ENCODE measurements around the gene SECTM1.
"Not testable (repeated sequence)": the region's sequence is repeated elsewhere in the genome, so short reads cannot be mapped to it uniquely, and the experiment has no call there.

Gene SECTM1

GRCh38 chr17:82333279-82334171 is at the start of gene SECTM1:
Gene SECTM1, minus strand, starts transcription at chr17:82333766. Its CDS starts 6,526 bp downstream, at chr17:82327240.
- in situ Hi-C loops (cut with MboI; ENCODE audit: low sequenced_read_pairs): no loop called here

GRCh38 chr17:82382933-82383255 is 49.3 kb upstream of the SECTM1 start:
- in situ Hi-C loops (cut with MboI; ENCODE audit: low sequenced_read_pairs): no loop called here

- in situ Hi-C loops (cut with MboI; ENCODE audit: low sequenced_read_pairs): not testable (repeated sequence)
Measured at GRCh38 chr17:82382220-82382932, 48.8 kb upstream of the SECTM1 start.

GRCh38 chr17:82381703-82382009 is 48.1 kb upstream of the SECTM1 start:
- in situ Hi-C loops (cut with MboI; ENCODE audit: low sequenced_read_pairs): not testable (repeated sequence)

- in situ Hi-C loops (cut with MboI; ENCODE audit: low sequenced_read_pairs): no loop called here
Measured at GRCh38 chr17:82380860-82381702, 47.5 kb upstream of the SECTM1 start.

GRCh38 chr17:82378741-82379021 is 45.1 kb upstream of the SECTM1 start:
- in situ Hi-C loops (cut with MboI; ENCODE audit: low sequenced_read_pairs): no loop called here

- in situ Hi-C loops (cut with MboI; ENCODE audit: low sequenced_read_pairs): no loop called here
Measured at GRCh38 chr17:82377924-82378740, 44.6 kb upstream of the SECTM1 start.

- in situ Hi-C loops (cut with MboI; ENCODE audit: low sequenced_read_pairs): not testable (repeated sequence)
Measured at GRCh38 chr17:82377294-82377693, 43.7 kb upstream of the SECTM1 start.

GRCh38 chr17:82376042-82376730 is 42.6 kb upstream of the SECTM1 start:
- in situ Hi-C loops (cut with MboI; ENCODE audit: low sequenced_read_pairs): no loop called here

- in situ Hi-C loops (cut with MboI; ENCODE audit: low sequenced_read_pairs): no loop called here
Measured at GRCh38 chr17:82375359-82376041, 41.9 kb upstream of the SECTM1 start.

GRCh38 chr17:82374626-82375331 is 41.2 kb upstream of the SECTM1 start:
- in situ Hi-C loops (cut with MboI; ENCODE audit: low sequenced_read_pairs): no loop called here

GRCh38 chr17:82373731-82374625 is 40.4 kb upstream of the SECTM1 start:
- in situ Hi-C loops (cut with MboI; ENCODE audit: low sequenced_read_pairs): no loop called here

GRCh38 chr17:82373072-82373452 is 39.5 kb upstream of the SECTM1 start:
- in situ Hi-C loops (cut with MboI; ENCODE audit: low sequenced_read_pairs): not testable (repeated sequence)

GRCh38 chr17:82372249-82373071 is 38.9 kb upstream of the SECTM1 start:
- in situ Hi-C loops (cut with MboI; ENCODE audit: low sequenced_read_pairs): no loop called here

- in situ Hi-C loops (cut with MboI; ENCODE audit: low sequenced_read_pairs): no loop called here
Measured at GRCh38 chr17:82371333-82372248, 38.0 kb upstream of the SECTM1 start, which contains the start of gene UTS2R. Gene UTS2R, plus strand, starts transcription at chr17:82371765. Its CDS starts 2,560 bp downstream, at chr17:82374325.
